Thymus (tissue), 11 donors: Measurements from ENCODE around the gene THEMIS2. TPM values are rescaled to one million over a fixed set of nuclear protein-coding genes. Genes with fewer than 3 reads are reported as not detected.
A peak's percentile ranks its signal among the peaks of the same experiment; 100 is the strongest.
"Not testable (repeated sequence)": the region's sequence is repeated elsewhere in the genome, so short reads cannot be mapped to it uniquely, and the experiment has no call there.

Source experiments
- DNase-seq, 9 donors: peaks; one replicate each; pipeline ENCODE4 v3.0.0-alpha.2; 2013; ENCODE audit warnings: low spot score in 9 of 9, low read depth in 6 of 9, missing footprints in 1 of 9
- H3K27ac ChIP-seq, 2 donors: one replicate each; pipeline ENCODE4 v1.5.1; 2013; ENCODE audit warnings: control low read depth in 1 of 2, low read depth in 1 of 2, low read length in 1 of 2, mild to moderate bottlenecking in 1 of 2, moderate library complexity in 1 of 2
- H3K27me3 ChIP-seq, 2 donors: one replicate each; pipeline ENCODE4 v1.5.1; 2013; ENCODE audit warnings: low read length in 1 of 2; ENCODE audit not compliant: control insufficient read depth in 2 of 2, insufficient read depth in 1 of 2
- H3K36me3 ChIP-seq, 2 donors: one replicate each; pipeline ENCODE4 v1.5.1; 2013; ENCODE audit warnings: low read length in 1 of 2, mild to moderate bottlenecking in 1 of 2, moderate library complexity in 1 of 2; ENCODE audit not compliant: control insufficient read depth in 2 of 2, insufficient read depth in 2 of 2
- H3K4me1 ChIP-seq, 2 donors: one replicate each; pipeline ENCODE4 v1.5.1; 2013; ENCODE audit warnings: low read length in 2 of 2; ENCODE audit not compliant: control insufficient read depth in 2 of 2, insufficient read depth in 2 of 2
- H3K4me3 ChIP-seq, 2 donors: one replicate each; pipeline ENCODE4 v1.5.1; 2013; ENCODE audit warnings: low read length in 2 of 2, control low read depth in 1 of 2, mild to moderate bottlenecking in 1 of 2
- H3K9me3 ChIP-seq, 2 donors: one replicate each; pipeline ENCODE4 v1.5.1; 2013; ENCODE audit warnings: low read length in 1 of 2, mild to moderate bottlenecking in 1 of 2; ENCODE audit not compliant: control insufficient read depth in 2 of 2, insufficient read depth in 1 of 2
- WGBS: extraction: QIAGEN DNeasy Blood & Tissue Kit; methylation state at CpG from one replicate; pipeline ENCODE4 v1.1.7; 2013; 5-methylcytosine and 5-hydroxymethylcytosine counted together
- polyA plus RNA-seq: library from polyadenylated mRNA; stranded (reverse); fragments of 200-250 nt; gene quantifications from one replicate; pipeline ENCODE4 v1.2.3, GENCODE V29; 2013
- total RNA-seq: library from RNA; stranded (reverse); fragments of 120-200 nt; gene quantifications from one replicate; pipeline ENCODE4 v1.2.4, GENCODE V29; 2013
- donor health status: healthy.

Gene THEMIS2
- total and polyA plus RNA-seq, 2 donors, result 17.2 to 64.4 TPM

- DNase-seq, result peak in 8 of 9 donors; percentile 60 to 90 (median 72)
- H3K27me3 ChIP-seq, result peaks cover 0 to 6% of the 10 kb centered on the region in 2 donors
- H3K9me3 ChIP-seq, result no peaks in the 10 kb centered on the region
- peaks cover 17 to 41% of the 10 kb centered on the region in 2 donors for H3K4me1 ChIP-seq
- peak overlapping the region; percentile 52 to 61 for H3K4me3 ChIP-seq
- H3K36me3 ChIP-seq, result no peaks in the 10 kb centered on the region
- WGBS, result 12% methylated on average over 16 of the region's 16 CpGs
- H3K27ac ChIP-seq, result peak overlapping the region; percentile 78 to 89
Measured at GRCh38 chr1:27868932-27869718, 3.2 kb upstream of the THEMIS2 start.

- Histone ChIP-seq H3K27ac (peak overlapping the region; percentile 78 to 89), H3K4me1 (peaks cover 17 to 38% of the 10 kb centered on the region in 2 donors), H3K4me3 (peak overlapping the region; percentile 52 to 61), H3K36me3 (no peaks in the 10 kb centered on the region), H3K27me3 (peaks cover 0 to 6% of the 10 kb centered on the region in 2 donors), H3K9me3 (no peaks in the 10 kb centered on the region)
- no peak for DNase-seq
- WGBS, result 94% methylated on average over 1 of the region's 1 CpG
Measured at GRCh38 chr1:27869719-27870085, 2.6 kb upstream of the THEMIS2 start.

DNA sequence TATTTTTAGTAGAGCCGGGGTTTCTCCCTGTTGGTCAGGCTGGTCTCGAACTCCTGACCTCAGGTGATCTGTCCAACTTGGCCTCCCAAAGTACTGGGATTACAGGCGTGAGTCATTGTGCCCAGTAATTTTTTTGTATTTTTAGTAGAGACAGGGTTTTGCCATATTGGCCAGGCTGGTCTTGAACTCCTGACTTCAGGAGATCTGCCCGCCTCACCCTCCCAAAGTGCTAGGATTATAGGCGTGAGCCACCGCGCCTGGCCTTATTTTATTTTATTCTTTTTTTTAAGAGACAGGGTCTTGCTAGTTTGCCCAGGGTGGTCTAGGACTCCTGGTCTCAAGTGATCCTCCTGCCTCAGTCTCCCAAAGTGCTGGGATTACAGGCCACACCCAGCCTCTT, 1.3 kb upstream of the THEMIS2 start:
- H3K27me3 ChIP-seq, DNase-seq, H3K9me3 ChIP-seq, H3K4me3 ChIP-seq, H3K36me3 ChIP-seq, H3K27ac ChIP-seq: not testable (repeated sequence)
- 97% methylated on average over 7 of the region's 7 CpGs for WGBS
- H3K4me1 ChIP-seq, result peaks cover 17 to 38% of the 10 kb centered on the region in 2 donors

GRCh38 chr1:27872802-27873551, 633 bp downstream of the THEMIS2 start:
- H3K4me1 ChIP-seq, result peaks cover 21 to 46% of the 10 kb centered on the region in 2 donors

DNA sequence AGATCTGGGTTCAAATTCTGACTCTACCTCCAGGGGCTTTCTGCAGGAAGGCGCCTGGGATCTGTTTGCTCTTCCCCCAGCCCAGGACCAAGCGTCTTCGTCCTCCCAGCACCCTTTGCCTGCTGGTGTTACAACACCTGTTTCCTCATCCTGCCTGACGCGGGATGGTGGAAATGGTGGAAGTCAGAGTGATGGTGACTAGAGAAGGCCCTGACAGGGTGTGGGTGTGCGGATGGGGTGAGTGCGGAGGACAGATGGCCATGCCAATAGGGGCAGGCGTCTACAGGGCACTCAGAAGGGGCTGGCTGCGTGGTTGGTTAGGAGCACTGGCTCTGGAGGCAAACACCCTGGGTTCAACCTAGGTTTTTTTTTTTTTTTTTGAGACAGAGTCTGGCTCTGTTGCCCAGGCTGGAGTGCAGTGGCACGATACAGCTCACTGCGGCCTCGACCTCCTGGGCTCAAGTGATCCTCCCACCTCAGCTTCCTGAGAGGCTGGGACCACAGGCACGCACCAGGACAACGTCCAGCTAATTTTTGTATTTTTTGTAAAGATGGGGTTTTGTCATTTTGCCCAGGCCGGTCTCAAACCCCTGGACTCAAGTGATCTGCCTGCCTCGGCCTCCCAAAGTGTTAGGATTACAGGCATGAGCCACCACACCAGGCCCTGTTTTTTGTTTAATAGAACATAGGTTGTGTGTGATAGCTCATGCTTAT, 1.5 kb downstream of the THEMIS2 start:
- WGBS, result 52% methylated on average over 16 of the region's 16 CpGs
- Histone ChIP-seq H3K9me3 (no peaks in the 10 kb centered on the region), H3K27ac (peak overlapping the region; percentile 50 to 67), H3K4me1 (peaks cover 17 to 41% of the 10 kb centered on the region in 2 donors), H3K27me3 (peaks cover 0 to 6% of the 10 kb centered on the region in 2 donors), H3K4me3 (peak overlapping the region; percentile 73 to 75), H3K36me3 (peaks cover 0 to 9% of the 10 kb centered on the region in 2 donors)
- peak in 1 of 9 donors; percentile 43 for DNase-seq

More at GRCh38 chr1:27872802-27873551, 633 bp downstream of the THEMIS2 start:
- Histone ChIP-seq H3K4me3 (peak overlapping the region; percentile 73 to 75), H3K9me3 (no peaks in the 10 kb centered on the region), H3K27me3 (peaks cover 0 to 6% of the 10 kb centered on the region in 2 donors), H3K36me3 (peaks cover 0 to 9% of the 10 kb centered on the region in 2 donors), H3K27ac (peak overlapping the region; percentile 50 to 61)
- 4% methylated on average over 38 of the region's 38 CpGs for WGBS
- DNase-seq, result peak in 1 of 9 donors; percentile 48

DNA sequence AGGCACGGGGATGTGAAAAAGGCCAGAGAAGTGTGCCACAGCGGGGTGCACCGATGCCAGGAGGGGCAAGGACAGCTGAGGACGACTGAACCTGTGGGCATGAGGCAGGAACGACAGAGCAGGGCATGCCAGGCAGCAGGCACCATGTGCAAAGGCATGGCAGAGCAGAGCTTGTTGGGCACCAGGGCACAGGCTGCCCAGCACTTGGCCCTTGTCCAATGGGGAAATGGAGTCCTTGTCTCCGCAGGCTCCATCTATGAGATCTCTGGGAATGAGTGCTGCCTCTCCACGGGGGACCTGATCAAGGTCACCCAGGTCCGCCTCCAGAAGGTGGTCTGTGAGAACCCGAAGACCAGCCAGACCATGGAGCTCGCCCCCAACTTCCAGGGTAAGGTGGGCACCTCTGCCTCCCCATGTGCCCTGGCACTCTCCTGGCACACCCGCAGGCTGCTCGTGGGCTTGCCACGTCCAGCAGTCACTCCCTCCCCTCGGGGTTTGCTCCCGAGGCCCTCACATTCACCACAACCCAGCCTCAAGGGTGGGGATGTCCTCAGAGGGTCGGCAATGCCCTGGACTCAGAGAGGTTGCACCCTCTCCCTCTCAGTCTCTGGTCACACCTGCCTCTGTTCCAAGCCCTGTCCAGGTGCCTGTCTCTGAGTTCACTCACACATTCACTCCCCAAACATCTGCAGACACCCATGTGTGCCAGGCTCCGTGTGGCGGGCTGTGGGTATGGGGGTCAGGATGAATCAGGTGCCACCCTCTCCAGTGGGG, 4.2 kb downstream of the THEMIS2 start:
- peaks cover 0 to 14% of the 10 kb centered on the region in 2 donors for H3K36me3 ChIP-seq

GRCh38 chr1:27877115-27877416, 4.7 kb downstream of the THEMIS2 start:
- no peak for DNase-seq
- peaks cover 4 to 18% of the 10 kb centered on the region in 2 donors for H3K36me3 ChIP-seq
- peaks cover 10 to 25% of the 10 kb centered on the region in 2 donors for H3K4me1 ChIP-seq
- WGBS, result 100% methylated on average over 2 of the region's 2 CpGs
- no peak overlapping the region for H3K4me3 ChIP-seq
- H3K27ac ChIP-seq, result no peak overlapping the region
- no peaks in the 10 kb centered on the region for H3K9me3 ChIP-seq
- peaks cover 0 to 6% of the 10 kb centered on the region in 2 donors for H3K27me3 ChIP-seq

More for the DNA sequence above, 4.2 kb downstream of the THEMIS2 start:
- Histone ChIP-seq H3K27ac (no peak overlapping the region), H3K4me1 (peaks cover 10 to 28% of the 10 kb centered on the region in 2 donors), H3K27me3 (peaks cover 0 to 6% of the 10 kb centered on the region in 2 donors), H3K4me3 (no peak overlapping the region), H3K9me3 (no peaks in the 10 kb centered on the region)
- DNase-seq, result no peak
- WGBS, result 95% methylated on average over 18 of the region's 18 CpGs

GRCh38 chr1:27878039-27878438, 5.7 kb downstream of the THEMIS2 start:
- Histone ChIP-seq H3K4me1 (peaks cover 10 to 19% of the 10 kb centered on the region in 2 donors), H3K27me3 (peaks cover 0 to 1% of the 10 kb centered on the region in 2 donors), H3K9me3 (no peaks in the 10 kb centered on the region), H3K4me3 (no peak overlapping the region), H3K27ac (peak overlapping the region in 1 of 2 donors; percentile 36), H3K36me3 (peaks cover 12 to 23% of the 10 kb centered on the region in 2 donors)
- WGBS, result 26% methylated on average over 4 of the region's 4 CpGs
- DNase-seq, result peak in 3 of 9 donors; percentile 53 to 78 (median 56)
